SH-SY5Y (cell line): Measurements from ENCODE around the gene CYB5A.

Experiments used
- GATA2 ChIP-seq: IDR thresholded peaks from 2 replicates; pipeline ENCODE4 v1.6.1; 2011; ENCODE audit warnings: mild to moderate bottlenecking, low read depth, low read length
- GATA3 ChIP-seq: IDR thresholded peaks from 2 replicates; pipeline ENCODE4 v1.6.1; 2011; ENCODE audit warnings: low read depth, mild to moderate bottlenecking, low read length, moderate library complexity

GRCh38 chr18:74292541-74292858, 737 bp upstream of the CYB5A start:
- TF ChIP-seq GATA3: no peak
- no peak for TF ChIP-seq GATA2
